Activated CD4-positive, alpha-beta T cell treated with anti-CD3 and anti-CD28 coated beads for 36 hours (primary cell): ENCODE measurements around the gene KCNAB1. TPM values are rescaled to one million over a fixed set of nuclear protein-coding genes. Genes with fewer than 3 reads are reported as not detected.
"Not testable (repeated sequence)": the region's sequence is repeated elsewhere in the genome, so short reads cannot be mapped to it uniquely, and the experiment has no call there.

Experiments
- ATAC-seq: fragments of 200-7000 bp; cut with Tn5 transposase; one replicate; pipeline ENCODE4 v1.10.0; 2021; ENCODE audit warnings: mild to moderate bottlenecking, moderate library complexity
- CTCF ChIA-PET: fragments of 350-600 bp; sonication (Branson Sonifier 250); formaldehyde crosslinking; loops from one replicate; lab custom pipeline; 2021; ENCODE audit warnings: antibody characterized with exemption; lab: Charles Lee
- POLR2A ChIA-PET: fragments of 350-600 bp; sonication (Branson Sonifier 250); formaldehyde crosslinking; loops from one replicate; lab custom pipeline; 2021; ENCODE audit warnings: antibody characterized with exemption, inconsistent platforms; lab: Charles Lee
- DNase-seq: peaks from one replicate; pipeline ENCODE4 v3.0.0-alpha.2; 2020
- H3K27ac Mint-ChIP-seq: one replicate; pipeline ENCODE4 v1.8.0; 2021; ENCODE audit warnings: mixed read lengths
- H3K27me3 Mint-ChIP-seq: one replicate; pipeline ENCODE4 v1.8.0; 2021; ENCODE audit warnings: mixed read lengths
- H3K36me3 Mint-ChIP-seq: one replicate; pipeline ENCODE4 v1.8.0; 2021; ENCODE audit warnings: low read depth, mixed read lengths
- H3K4me1 Mint-ChIP-seq: one replicate; pipeline ENCODE4 v1.8.0; 2021; ENCODE audit warnings: mixed read lengths
- H3K4me3 Mint-ChIP-seq: one replicate; pipeline ENCODE4 v1.8.0; 2021; ENCODE audit warnings: mild to moderate bottlenecking, moderate library complexity, mixed read lengths
- H3K9me3 Mint-ChIP-seq: one replicate; pipeline ENCODE4 v1.8.0; 2021; ENCODE audit warnings: low read depth, mixed read lengths
- intact Hi-C, 2 experiments: fragments of 100-400 bp; cut with DNase I in 1 of 2; cut with micrococcal nuclease in 1 of 2; formaldehyde crosslinking; loops; one replicate each; pipeline versions ENCODE4 v1.14.2 to v1.15.1; 2022 to 2024; cut with DNase I, micrococcal nuclease
- total RNA-seq, 2 experiments: library from RNA; stranded (reverse); gene quantifications; one replicate each; pipeline ENCODE4 v1.2.3, GENCODE V29; 2021

KCNAB1 gene
- total RNA-seq, result not detected

DNA sequence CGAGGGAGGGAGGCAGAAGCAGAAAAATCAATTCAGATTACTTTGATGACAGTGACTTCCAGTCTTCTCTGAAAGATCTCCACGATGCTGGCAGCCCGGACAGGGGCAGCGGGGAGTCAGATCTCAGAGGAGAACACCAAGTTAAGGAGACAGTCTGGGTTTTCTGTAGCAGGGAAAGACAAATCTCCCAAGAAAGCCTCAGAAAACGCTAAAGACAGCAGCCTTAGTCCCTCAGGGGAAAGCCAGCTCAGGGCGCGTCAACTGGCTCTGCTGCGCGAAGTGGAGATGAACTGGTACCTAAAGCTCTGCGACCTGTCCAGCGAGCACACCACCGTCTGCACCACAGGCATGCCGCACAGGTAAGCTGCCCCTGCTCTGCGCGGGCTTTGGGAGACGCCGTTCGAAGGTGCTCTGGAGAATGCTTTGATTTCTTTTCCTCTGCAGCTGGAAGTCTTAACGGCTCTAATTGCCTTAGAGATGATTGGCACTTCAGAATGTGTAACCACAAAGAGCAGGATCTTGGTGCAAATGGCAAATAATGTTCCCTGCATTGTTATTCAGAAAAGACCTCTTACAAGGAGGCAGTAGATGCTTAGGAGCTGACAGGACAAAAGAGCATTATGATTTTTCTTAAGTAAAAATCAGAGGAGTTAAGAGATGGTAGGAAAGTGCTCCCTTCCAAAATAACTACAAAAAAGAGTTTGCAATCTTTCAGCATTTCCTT, at the start of gene KCNAB1:
Gene KCNAB1, plus strand, starts transcription at position 51 of the 724 bp plus-strand sequence.
- CTCF ChIA-PET, result interaction anchor here (0.9 kb wide), 2 partner anchors 35 to 93 kb away, joined by 3 read pairs; no protein-coding TSS in a partner anchor
- POLR2A ChIA-PET, result no interaction called here
- DNase-seq, result no peak
- peaks cover 4% of the 10 kb centered on the region for H3K27me3 Mint-ChIP-seq
- no peaks in the 10 kb centered on the region for H3K9me3 Mint-ChIP-seq
- no peak for ATAC-seq
- no peak within 1 kb of the TSS for H3K4me3 Mint-ChIP-seq
- H3K36me3 Mint-ChIP-seq, result no peaks in the 10 kb centered on the region
- intact Hi-C loops, result no loop called here
- H3K4me1 Mint-ChIP-seq, result no peaks in the 10 kb centered on the region
- no peak within 1 kb of the TSS for H3K27ac Mint-ChIP-seq

- Mint-ChIP-seq H3K4me1 (no peaks in the 10 kb centered on the region), H3K36me3 (no peaks in the 10 kb centered on the region), H3K27ac (no peak overlapping the region), H3K9me3 (no peaks in the 10 kb centered on the region), H3K27me3 (peaks cover 12% of the 10 kb centered on the region), H3K4me3 (no peak overlapping the region)
- CTCF ChIA-PET, result no interaction called here
- POLR2A ChIA-PET, result no interaction called here
- intact Hi-C loops, result no loop called here
- DNase-seq (no peak), ATAC-seq (no peak)
Observed at GRCh38 chr3:156071031-156071430, 49.3 kb upstream of the KCNAB1 start.

DNA sequence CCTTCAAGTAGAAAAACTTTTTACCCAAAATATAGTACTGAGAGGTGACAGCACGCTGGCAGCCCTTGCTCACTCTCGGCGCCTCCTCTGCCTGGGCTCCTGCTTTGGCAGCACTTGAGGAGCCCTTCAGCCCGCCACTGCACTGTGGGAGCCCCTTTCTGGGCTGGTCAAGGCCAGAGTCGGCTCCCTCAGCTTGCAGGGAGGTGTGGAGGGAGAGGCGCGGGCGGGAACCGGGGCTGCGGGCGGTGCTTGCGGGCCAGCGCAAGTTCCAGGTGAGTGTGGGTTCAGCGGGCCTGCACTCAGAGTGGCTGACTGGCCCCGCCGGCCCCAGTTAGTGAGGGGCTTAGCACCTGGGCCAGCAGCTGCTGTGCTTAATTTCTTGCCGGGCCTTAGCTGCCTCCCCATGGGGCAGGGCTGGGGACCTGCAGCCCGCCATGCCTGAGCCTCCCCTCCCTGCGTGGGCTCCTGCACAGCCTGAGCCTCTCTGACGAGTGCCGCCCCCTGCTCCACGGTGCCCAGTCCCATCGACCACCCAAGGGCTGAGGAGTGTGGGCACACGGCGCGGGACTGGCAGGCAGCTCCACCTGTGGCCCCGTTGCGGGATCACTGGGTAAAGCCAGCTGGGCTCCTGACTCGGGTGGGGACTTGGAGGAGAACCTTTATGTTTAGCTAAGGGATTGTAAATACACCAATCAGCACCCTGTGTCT, 47.3 kb upstream of the KCNAB1 start:
- H3K27ac Mint-ChIP-seq, CTCF ChIA-PET, H3K27me3 Mint-ChIP-seq, intact Hi-C loops, H3K4me1 Mint-ChIP-seq, H3K9me3 Mint-ChIP-seq, DNase-seq, POLR2A ChIA-PET, ATAC-seq, H3K36me3 Mint-ChIP-seq, H3K4me3 Mint-ChIP-seq: not testable (repeated sequence)

DNA sequence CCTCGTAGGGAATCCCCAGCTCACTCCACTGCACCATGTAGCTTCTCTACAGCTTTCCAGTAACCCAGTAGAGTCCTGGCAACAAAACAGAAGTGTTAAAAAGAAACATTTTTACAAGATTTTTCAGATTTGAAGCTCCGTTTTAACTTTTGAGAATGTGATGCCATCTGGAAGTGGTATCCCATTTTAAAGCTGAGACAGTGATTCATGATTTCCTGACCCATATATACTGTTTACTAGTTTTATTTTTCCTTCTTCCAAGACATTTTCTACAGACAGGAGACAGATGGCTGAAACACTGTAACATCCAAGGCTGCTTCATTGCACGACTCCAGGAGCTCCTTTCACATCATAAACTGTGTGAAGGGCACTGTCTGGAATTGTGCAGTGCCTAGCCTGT, 30.3 kb upstream of the KCNAB1 start:
- ChIA-PET POLR2A (no interaction called here), CTCF (interaction anchor here (0.7 to 1.2 kb wide), 2 partner anchors 15 to 76 kb away, joined by 3 read pairs; no protein-coding TSS in a partner anchor)
- Mint-ChIP-seq H3K36me3 (no peaks in the 10 kb centered on the region), H3K27ac (no peak overlapping the region), H3K4me1 (no peaks in the 10 kb centered on the region), H3K9me3 (no peaks in the 10 kb centered on the region), H3K27me3 (peaks cover 6% of the 10 kb centered on the region), H3K4me3 (no peak overlapping the region)
- DNase-seq (no peak), ATAC-seq (no peak)
- intact Hi-C loops, result no loop called here

- Mint-ChIP-seq H3K27me3 (peaks cover 11% of the 10 kb centered on the region), H3K4me1 (no peaks in the 10 kb centered on the region), H3K27ac (no peak overlapping the region), H3K9me3 (no peaks in the 10 kb centered on the region), H3K4me3 (no peak overlapping the region), H3K36me3 (no peaks in the 10 kb centered on the region)
- POLR2A ChIA-PET, result interaction anchor here (0.5 kb wide), 1 partner anchor 85 kb away, joined by 3 read pairs; no protein-coding TSS in a partner anchor
- DNase-seq (no peak), ATAC-seq (no peak)
- CTCF ChIA-PET, result interaction anchor here (1.2 kb wide), 1 partner anchor 19 kb away, joined by 3 read pairs; no protein-coding TSS in a partner anchor
- intact Hi-C loops, result no loop called here
Observed at GRCh38 chr3:156093964-156094363, 26.4 kb upstream of the KCNAB1 start.

DNA sequence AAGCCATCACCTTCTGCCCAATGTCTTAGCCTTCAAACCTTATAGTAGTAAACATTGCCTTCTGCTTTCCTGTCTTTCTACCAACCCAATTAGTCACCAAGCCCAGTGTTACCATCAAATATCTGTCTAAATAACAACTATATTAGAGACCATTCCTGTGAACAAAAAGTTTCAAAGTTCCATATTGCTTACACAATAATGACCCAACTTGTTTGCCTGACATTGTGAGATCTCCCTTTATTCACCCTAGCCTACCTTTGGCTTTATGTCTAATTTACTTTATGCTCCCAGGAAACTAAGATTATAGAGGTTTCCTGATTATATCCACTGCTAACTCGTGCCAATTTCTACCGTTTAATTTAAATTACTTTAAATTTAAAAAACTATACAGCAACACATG, 26.0 kb upstream of the KCNAB1 start:
- Mint-ChIP-seq H3K9me3 (no peaks in the 10 kb centered on the region), H3K27me3 (peaks cover 11% of the 10 kb centered on the region), H3K4me1 (no peaks in the 10 kb centered on the region), H3K4me3 (no peak overlapping the region), H3K36me3 (no peaks in the 10 kb centered on the region), H3K27ac (no peak overlapping the region)
- POLR2A ChIA-PET, result interaction anchor here (0.5 kb wide), 1 partner anchor 85 kb away, joined by 3 read pairs; no protein-coding TSS in a partner anchor
- DNase-seq (no peak), ATAC-seq (no peak)
- CTCF ChIA-PET, result interaction anchor here (0.8 to 1.2 kb wide), 2 partner anchors 9 to 18 kb away, joined by 3 read pairs; no protein-coding TSS in a partner anchor
- intact Hi-C loops, result no loop called here

DNA sequence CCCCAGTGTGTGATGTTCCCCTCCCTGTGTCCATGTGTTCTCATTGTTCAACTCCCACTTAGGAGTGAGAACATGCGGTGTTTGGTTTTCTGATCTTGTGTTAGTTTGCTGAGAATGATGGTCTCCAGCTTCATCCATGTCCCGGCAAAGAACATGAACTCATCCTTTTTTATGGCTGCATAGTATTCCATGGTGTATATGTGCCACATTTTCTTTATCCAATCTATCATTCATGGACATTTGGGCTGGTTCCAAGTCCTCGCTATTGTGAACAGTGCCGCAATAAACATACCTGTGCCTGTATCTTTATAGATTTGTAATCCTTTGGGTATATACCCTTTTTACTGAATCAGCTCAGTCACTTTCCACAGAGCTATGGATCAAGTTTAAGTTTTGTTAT, 24.7 kb upstream of the KCNAB1 start:
- DNase-seq, H3K36me3 Mint-ChIP-seq, H3K9me3 Mint-ChIP-seq, H3K4me1 Mint-ChIP-seq, intact Hi-C loops, ATAC-seq, H3K27ac Mint-ChIP-seq, H3K4me3 Mint-ChIP-seq: not testable (repeated sequence)
- ChIA-PET POLR2A (interaction anchor here (0.7 kb wide), 1 partner anchor 256 kb away, joined by 3 read pairs; no protein-coding TSS in a partner anchor), CTCF (interaction anchor here (0.8 kb wide), 1 partner anchor 413 kb away, joined by 4 read pairs; no protein-coding TSS in a partner anchor)
- peaks cover 11% of the 10 kb centered on the region for H3K27me3 Mint-ChIP-seq

- no peak for DNase-seq
- no peak for ATAC-seq
- intact Hi-C loops, result no loop called here
- ChIA-PET CTCF (interaction anchor here (0.6 kb wide), 1 partner anchor 238 kb away, joined by 3 read pairs; no protein-coding TSS in a partner anchor), POLR2A (no interaction called here)
- no peaks in the 10 kb centered on the region for H3K36me3 Mint-ChIP-seq
- no peak overlapping the region for H3K27ac Mint-ChIP-seq
- H3K4me1 Mint-ChIP-seq, result no peaks in the 10 kb centered on the region
- peaks cover 7% of the 10 kb centered on the region for H3K27me3 Mint-ChIP-seq
- H3K4me3 Mint-ChIP-seq, result no peak overlapping the region
- H3K9me3 Mint-ChIP-seq, result no peaks in the 10 kb centered on the region
Observed at GRCh38 chr3:156098437-156099035, 21.8 kb upstream of the KCNAB1 start.

GRCh38 chr3:156099348-156099747, 21.0 kb upstream of the KCNAB1 start:
- POLR2A ChIA-PET, H3K4me3 Mint-ChIP-seq, DNase-seq, H3K4me1 Mint-ChIP-seq, H3K9me3 Mint-ChIP-seq, CTCF ChIA-PET, intact Hi-C loops, ATAC-seq, H3K27ac Mint-ChIP-seq, H3K36me3 Mint-ChIP-seq, H3K27me3 Mint-ChIP-seq: not testable (repeated sequence)

DNA sequence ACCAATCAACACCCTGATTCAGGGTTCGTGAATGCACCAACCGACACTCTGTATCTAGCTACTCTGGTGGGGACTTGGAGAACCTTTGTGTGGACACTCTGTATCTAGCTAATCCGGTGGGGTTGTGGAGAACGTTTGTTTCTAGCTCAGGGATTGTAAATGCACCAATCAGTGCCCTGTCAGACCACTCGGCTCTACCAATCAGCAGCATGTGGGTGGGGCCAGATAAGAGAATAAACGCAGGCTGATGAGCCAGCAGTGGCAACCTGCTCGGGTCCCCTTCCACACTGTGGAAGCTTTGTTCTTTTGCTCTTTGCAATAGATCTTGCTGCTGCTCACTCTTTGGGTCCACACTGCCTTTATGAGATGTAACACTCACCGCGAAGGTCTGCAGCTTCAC, 20.4 kb upstream of the KCNAB1 start:
- H3K4me3 Mint-ChIP-seq, ATAC-seq, intact Hi-C loops, H3K4me1 Mint-ChIP-seq, H3K27ac Mint-ChIP-seq, DNase-seq, H3K9me3 Mint-ChIP-seq, H3K27me3 Mint-ChIP-seq, H3K36me3 Mint-ChIP-seq: not testable (repeated sequence)
- ChIA-PET CTCF (interaction anchor here (0.5 kb wide), 1 partner anchor 943 kb away, joined by 3 read pairs; no protein-coding TSS in a partner anchor), POLR2A (interaction anchor here (0.7 kb wide), 1 partner anchor 219 kb away, joined by 3 read pairs; no protein-coding TSS in a partner anchor)

DNA sequence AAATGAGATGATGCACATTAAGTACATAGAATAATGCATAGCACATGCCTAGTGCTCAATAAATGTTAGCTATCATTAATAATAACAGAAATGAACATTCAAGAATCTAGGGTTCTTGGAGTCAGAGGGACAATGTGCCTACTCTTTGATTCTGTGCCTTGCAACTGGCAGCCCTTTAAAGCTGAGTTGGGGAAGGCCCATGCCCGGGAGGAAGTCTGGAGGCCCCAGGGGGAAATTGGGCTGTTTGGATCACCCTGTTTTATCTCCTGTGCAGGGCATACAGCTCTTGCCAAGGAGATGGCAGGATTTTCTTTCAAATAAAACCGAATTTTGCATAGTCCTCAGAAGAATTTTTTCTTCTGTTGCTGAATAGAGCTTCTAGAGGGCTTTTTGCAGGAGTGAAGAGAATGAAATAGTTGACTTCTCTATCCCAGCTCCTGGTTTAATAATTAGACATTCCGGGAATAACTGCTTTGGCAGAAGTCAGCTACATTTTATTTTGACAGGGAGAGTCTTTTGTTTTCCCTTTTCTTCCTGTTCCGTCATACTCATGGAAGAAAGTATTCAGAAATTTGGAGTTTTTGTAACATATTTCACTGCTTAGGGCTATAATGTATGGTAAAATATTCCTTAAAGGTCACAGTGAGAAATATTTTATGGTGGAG, 18.0 kb upstream of the KCNAB1 start:
- ChIA-PET POLR2A (no interaction called here), CTCF (interaction anchor here (1.2 to 1.3 kb wide), 2 partner anchors 10 to 53 kb away, joined by 3 read pairs; no protein-coding TSS in a partner anchor)
- ATAC-seq (no peak), DNase-seq (no peak)
- intact Hi-C loops, result no loop called here
- Mint-ChIP-seq H3K4me1 (no peaks in the 10 kb centered on the region), H3K36me3 (no peaks in the 10 kb centered on the region), H3K27ac (no peak overlapping the region), H3K4me3 (no peak overlapping the region), H3K27me3 (peaks cover 6% of the 10 kb centered on the region), H3K9me3 (no peaks in the 10 kb centered on the region)
